HepG2 (cell line): ENCODE results near the gene USP24.

Experiments used
- CTCF ChIP-seq: sonication (generic); formaldehyde crosslinking; IDR thresholded peaks from 2 replicates; pipeline ENCODE4 v1.5.0; 2020; ENCODE audit warnings: mild to moderate bottlenecking, missing genetic modification reagents, moderate library complexity
- PRDM10 ChIP-seq: sonication (generic); formaldehyde crosslinking; IDR thresholded peaks from 2 replicates; pipeline ENCODE4 v1.4.0; 2020; ENCODE audit warnings: low read depth, missing genetic modification reagents
- TCF7 ChIP-seq: sonication (generic); IDR thresholded peaks from 2 replicates; pipeline ENCODE4 v1.6.1; 2016; ENCODE audit warnings: antibody characterized with exemption, low read depth
- ZBTB8A ChIP-seq: sonication (generic); formaldehyde crosslinking; IDR thresholded peaks from 2 replicates; pipeline ENCODE4 v1.4.0; 2020; ENCODE audit warnings: mild to moderate bottlenecking, low read depth, missing genetic modification reagents, borderline replicate concordance

- TF ChIP-seq ZBTB8A (CRISPR knock-in tag) (no peak), CTCF (CRISPR knock-in tag) (no peak), PRDM10 (CRISPR knock-in tag) (no peak), TCF7 (no peak)
Observed at GRCh38 chr1:55159571-55159970, 55.6 kb downstream of the USP24 start.
